LNCAP (cell line): Measurements from ENCODE around the gene CLEC16A.

Experiments used
- CTCF ChIP-seq: fragments of 450-650 bp; IDR thresholded peaks from 2 replicates; pipeline ENCODE4 v1.5.1; 2017; ENCODE audit warnings: mild to moderate bottlenecking

The CLEC16A gene

GRCh38 chr16:10993649-10994048 lies 49.3 kb downstream of the CLEC16A start:
- TF ChIP-seq CTCF = no peak

GRCh38 chr16:10994571-10994970 lies 50.2 kb downstream of the CLEC16A start:
- TF ChIP-seq CTCF = no peak

GRCh38 chr16:10995565-10995964 lies 51.2 kb downstream of the CLEC16A start:
- TF ChIP-seq CTCF = no peak

GRCh38 chr16:10997485-10997884 lies 53.1 kb downstream of the CLEC16A start:
- no peak for TF ChIP-seq CTCF

- TF ChIP-seq CTCF = no peak
Observed at GRCh38 chr16:10999300-10999699, 54.9 kb downstream of the CLEC16A start.

GRCh38 chr16:11001611-11002010 lies 57.2 kb downstream of the CLEC16A start:
- TF ChIP-seq CTCF = no peak

GRCh38 chr16:11003141-11003540 lies 58.8 kb downstream of the CLEC16A start:
- TF ChIP-seq CTCF = no peak

GRCh38 chr16:11004351-11004750 lies 60.0 kb downstream of the CLEC16A start:
- TF ChIP-seq CTCF = no peak
